ENCODE measurements around the gene USP3.
A peak's percentile ranks its signal among the peaks of the same experiment; 100 is the strongest.

Gene USP3

DNA sequence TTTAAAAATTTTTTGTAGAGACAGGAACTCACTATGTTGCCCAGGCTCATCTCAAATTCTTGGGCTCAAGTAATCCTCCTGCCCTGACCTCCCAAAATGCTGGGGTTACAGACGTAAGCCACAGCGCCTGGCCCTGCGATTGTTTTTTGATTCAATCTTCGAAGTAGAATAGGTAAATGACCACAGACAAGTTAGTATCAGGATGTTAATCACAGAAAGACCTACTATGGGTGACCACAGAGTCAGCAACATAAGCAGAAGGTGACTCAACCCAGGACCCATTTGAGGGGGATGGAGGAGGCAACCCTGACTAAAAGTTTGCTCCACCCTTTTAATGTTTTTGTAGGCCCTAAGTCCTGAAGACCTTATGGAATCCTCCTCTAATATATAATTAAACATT lies 10.0 kb upstream of the USP3 start:
- Histone ChIP-seq H3K27me3 (replicated peaks; ENCODE audit: control insufficient read depth, insufficient read depth, low read length) (no peaks in the 10 kb centered on the region), H3K4me3 (replicated peaks; ENCODE audit: low read depth, low read length) (no peak overlapping the region), H3K36me3 (ENCODE audit: control insufficient read depth, insufficient read depth, low read length) (no peaks in the 10 kb centered on the region)
- TF ChIP-seq, protein P1, sequence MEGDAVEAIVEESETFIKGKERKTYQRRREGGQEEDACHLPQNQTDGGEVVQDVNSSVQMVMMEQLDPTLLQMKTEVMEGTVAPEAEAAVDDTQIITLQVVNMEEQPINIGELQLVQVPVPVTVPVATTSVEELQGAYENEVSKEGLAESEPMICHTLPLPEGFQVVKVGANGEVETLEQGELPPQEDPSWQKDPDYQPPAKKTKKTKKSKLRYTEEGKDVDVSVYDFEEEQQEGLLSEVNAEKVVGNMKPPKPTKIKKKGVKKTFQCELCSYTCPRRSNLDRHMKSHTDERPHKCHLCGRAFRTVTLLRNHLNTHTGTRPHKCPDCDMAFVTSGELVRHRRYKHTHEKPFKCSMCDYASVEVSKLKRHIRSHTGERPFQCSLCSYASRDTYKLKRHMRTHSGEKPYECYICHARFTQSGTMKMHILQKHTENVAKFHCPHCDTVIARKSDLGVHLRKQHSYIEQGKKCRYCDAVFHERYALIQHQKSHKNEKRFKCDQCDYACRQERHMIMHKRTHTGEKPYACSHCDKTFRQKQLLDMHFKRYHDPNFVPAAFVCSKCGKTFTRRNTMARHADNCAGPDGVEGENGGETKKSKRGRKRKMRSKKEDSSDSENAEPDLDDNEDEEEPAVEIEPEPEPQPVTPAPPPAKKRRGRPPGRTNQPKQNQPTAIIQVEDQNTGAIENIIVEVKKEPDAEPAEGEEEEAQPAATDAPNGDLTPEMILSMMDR (IDR thresholded peaks at IDR 0.05; ENCODE audit: insufficient read depth, low read length, poor library complexity, severe bottlenecking): no peak
- DNase-seq (ENCODE audit: extremely low read depth, insufficient read length): no peak

DNA sequence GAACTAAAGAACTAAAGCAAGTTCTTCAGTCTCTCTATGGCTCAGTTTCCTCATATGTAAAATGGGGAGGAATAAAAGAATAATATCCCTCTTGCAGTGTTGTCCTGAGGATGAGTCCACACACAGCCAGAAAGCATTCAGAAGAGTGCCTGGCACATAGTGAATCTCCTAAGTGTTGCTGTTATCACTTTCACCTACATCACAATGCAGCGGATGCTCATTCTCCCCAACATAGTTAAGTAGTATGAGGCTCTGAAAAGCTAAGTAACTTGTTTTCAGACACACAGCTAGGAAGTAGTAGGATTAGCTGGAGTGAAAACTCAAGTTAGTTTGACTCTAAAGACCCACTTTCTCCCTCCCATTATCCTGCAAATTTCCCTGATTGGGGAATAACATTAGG lies 9.1 kb upstream of the USP3 start:
- DNase-seq (ENCODE audit: extremely low read depth, insufficient read length): no peak
- TF ChIP-seq, protein P1 (IDR thresholded peaks at IDR 0.05; ENCODE audit: insufficient read depth, low read length, poor library complexity, severe bottlenecking): no peak
- Histone ChIP-seq H3K27me3 (replicated peaks; ENCODE audit: control insufficient read depth, insufficient read depth, low read length) (no peaks in the 10 kb centered on the region), H3K36me3 (ENCODE audit: control insufficient read depth, insufficient read depth, low read length) (no peaks in the 10 kb centered on the region), H3K4me3 (replicated peaks; ENCODE audit: low read depth, low read length) (no peak overlapping the region)

DNA sequence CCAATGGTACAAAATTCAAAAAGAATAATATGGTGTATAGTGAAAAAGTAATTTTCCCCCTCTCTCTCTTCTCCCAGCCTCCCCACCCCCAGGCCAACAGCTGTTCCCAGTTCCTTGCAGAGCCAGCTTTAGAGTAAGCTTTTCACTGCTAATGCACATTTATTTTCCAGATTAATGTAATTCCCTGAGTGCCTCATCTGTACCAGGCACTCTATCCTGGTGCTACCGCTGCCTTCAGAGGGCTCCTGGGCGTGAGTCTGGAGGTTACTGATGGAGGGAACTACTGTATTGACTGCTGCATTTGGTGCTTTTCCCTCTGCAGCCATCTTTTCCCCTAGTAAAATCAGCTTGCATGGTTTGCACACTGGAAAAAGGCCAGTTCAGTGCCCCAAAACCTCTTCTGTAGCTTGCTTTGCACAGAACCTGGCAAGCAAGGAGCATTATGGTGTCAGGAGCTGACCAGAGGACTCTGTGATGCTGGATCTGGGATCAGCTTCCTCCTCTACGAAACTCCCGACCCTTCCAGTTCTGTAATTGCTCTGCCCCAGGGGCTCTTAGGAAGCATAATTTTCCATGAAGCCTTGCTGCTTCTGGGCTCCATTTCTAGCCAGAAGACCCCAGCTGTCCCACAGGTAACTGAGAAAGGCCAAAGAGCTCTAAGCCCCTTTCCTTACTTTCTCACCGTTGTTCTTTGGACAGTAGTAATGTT lies 8.5 kb upstream of the USP3 start:
- Histone ChIP-seq H3K27me3 (replicated peaks; ENCODE audit: control insufficient read depth, insufficient read depth, low read length) (no peaks in the 10 kb centered on the region), H3K36me3 (ENCODE audit: control insufficient read depth, insufficient read depth, low read length) (no peaks in the 10 kb centered on the region), H3K4me3 (replicated peaks; ENCODE audit: low read depth, low read length) (no peak overlapping the region)
- no peak for DNase-seq (ENCODE audit: extremely low read depth, insufficient read length)
- TF ChIP-seq, protein P1 (IDR thresholded peaks at IDR 0.05; ENCODE audit: insufficient read depth, low read length, poor library complexity, severe bottlenecking): no peak

DNA sequence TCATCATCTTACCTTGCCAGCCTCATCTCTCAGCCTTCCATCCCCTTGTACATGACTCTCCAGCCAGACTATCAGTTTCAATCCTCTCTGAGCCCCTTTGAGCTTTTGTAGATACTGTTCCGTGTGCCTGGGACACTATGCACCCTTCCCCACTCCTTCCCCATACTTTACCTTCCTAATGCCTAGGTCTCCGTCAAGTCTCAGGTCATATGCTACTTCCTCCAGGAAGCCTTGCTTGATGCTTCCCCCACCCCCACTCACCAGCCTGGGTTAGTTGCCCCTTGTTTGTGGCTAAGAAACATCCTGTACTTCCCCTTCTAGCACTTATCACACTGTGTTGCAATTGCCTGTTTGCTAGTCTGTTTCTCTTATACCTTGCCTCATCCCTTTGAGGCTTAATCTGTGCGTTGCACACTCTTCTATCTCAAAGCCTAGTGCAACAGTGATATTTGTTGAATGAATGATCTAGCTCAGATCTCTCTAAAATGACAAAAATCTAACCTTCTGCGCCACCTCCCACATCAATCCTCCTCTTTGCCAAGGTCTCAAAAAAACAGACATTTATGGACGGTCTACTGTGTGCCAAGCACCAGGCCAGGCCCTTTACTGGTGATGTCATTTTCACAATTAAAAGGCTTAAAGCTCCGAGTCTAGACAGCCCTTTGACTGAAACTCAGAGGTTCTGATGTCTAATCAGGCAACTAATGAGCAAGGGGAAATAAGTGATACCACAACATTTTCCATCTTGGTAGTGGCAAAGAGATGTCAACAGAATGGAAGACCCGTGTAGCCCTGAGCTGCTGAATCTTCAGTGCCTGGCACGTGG lies 6.5 kb upstream of the USP3 start:
- Histone ChIP-seq H3K27me3 (replicated peaks; ENCODE audit: control insufficient read depth, insufficient read depth, low read length) (no peaks in the 10 kb centered on the region), H3K4me3 (replicated peaks; ENCODE audit: low read depth, low read length) (no peak overlapping the region), H3K36me3 (ENCODE audit: control insufficient read depth, insufficient read depth, low read length) (no peaks in the 10 kb centered on the region)
- TF ChIP-seq, protein P1 (IDR thresholded peaks at IDR 0.05; ENCODE audit: insufficient read depth, low read length, poor library complexity, severe bottlenecking): no peak
- DNase-seq (ENCODE audit: extremely low read depth, insufficient read length): peak; percentile 73

DNA sequence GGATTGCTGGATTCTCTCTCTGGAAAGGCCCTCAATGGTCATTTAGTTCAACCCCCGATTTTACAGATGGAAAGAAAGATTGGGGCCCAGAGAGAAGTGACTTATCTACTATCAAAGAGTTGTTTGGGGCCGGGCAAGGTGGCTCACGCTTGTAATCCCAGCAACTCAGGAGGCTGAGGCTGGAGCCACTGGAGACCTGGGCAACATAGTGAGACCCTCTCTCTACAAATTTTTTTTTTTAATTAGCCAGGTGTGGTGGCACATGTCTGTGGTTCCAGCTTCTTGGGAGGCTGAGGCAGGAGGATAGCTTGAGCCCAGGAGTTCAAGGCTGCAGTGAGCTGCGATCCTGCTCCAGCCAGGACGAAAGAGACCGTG lies 5.2 kb upstream of the USP3 start:
- Histone ChIP-seq H3K36me3 (ENCODE audit: control insufficient read depth, insufficient read depth, low read length) (no peaks in the 10 kb centered on the region), H3K27me3 (replicated peaks; ENCODE audit: control insufficient read depth, insufficient read depth, low read length) (no peaks in the 10 kb centered on the region), H3K4me3 (replicated peaks; ENCODE audit: low read depth, low read length) (no peak overlapping the region)
- TF ChIP-seq, protein P1 (IDR thresholded peaks at IDR 0.05; ENCODE audit: insufficient read depth, low read length, poor library complexity, severe bottlenecking): no peak
- no peak for DNase-seq (ENCODE audit: extremely low read depth, insufficient read length)

Data from GM06990 (cell line).